GM21526 (cell line): Measurements from ENCODE around the gene PLEKHF1.
"Not testable (repeated sequence)": the region's sequence is repeated elsewhere in the genome, so short reads cannot be mapped to it uniquely, and the experiment has no call there.

Experiments
- ATAC-seq: cut with Tn5 transposase; IDR thresholded peaks from one replicate; pipeline ENCODE4 v1.9.1; 2021; ENCODE audit warnings: moderate library complexity; ENCODE audit not compliant: unreplicated experiment, low FRiP score

Gene PLEKHF1, protein sequence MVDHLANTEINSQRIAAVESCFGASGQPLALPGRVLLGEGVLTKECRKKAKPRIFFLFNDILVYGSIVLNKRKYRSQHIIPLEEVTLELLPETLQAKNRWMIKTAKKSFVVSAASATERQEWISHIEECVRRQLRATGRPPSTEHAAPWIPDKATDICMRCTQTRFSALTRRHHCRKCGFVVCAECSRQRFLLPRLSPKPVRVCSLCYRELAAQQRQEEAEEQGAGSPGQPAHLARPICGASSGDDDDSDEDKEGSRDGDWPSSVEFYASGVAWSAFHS

GRCh38 chr19:29665215-29665825 lies at the start of gene PLEKHF1:
Gene PLEKHF1, plus strand, starts transcription at chr19:29665461. Its CDS starts 8,379 bp downstream, at chr19:29673840.
- peak; percentile 80 for ATAC-seq

GRCh38 chr19:29615891-29616425 lies 49.3 kb upstream of the PLEKHF1 start:
- no peak for ATAC-seq

DNA sequence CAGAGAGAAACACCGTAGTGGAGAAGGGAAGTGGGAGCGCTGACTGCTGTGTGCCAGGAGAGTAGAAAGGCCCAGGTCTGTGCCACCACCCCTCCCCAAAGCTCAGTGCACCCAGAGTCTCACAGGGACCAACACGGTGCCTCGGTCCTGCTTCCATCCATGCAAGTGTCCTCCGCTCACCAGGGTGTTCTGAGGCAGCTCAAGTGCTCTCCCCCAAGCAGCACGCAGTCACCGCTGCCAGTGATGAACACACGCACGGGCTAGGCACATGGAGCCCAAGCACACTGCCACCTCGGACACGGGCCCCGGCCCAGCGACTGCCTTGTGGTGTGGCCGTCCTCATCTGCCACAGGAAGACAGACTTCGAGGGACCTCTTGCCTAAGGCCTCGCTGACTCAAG lies 48.7 kb upstream of the PLEKHF1 start:
- no peak for ATAC-seq

GRCh38 chr19:29617366-29618266 lies 47.6 kb upstream of the PLEKHF1 start:
- no peak for ATAC-seq

- ATAC-seq: no peak
These were observed 46.8 kb upstream of the PLEKHF1 start for GRCh38 chr19:29618434-29618833.

DNA sequence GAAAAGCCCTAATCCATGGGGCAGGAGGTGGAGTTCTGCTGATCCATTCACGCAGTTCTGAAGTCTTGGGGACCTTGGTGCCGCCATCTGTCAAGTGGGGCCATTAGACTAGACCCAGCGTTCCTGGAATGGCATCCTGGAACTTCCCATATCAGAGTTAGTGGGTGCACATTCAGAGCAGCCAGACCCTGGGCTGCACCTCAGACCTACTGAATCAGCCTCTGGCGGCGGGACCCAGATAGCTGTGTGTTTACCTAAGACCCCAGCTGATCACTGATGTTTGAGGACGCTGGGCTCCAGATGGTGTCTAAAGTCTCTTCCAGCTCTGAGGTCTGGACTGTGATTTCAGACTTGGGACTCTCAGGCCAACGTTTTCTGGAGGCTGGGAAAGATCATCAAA lies 46.4 kb upstream of the PLEKHF1 start:
- ATAC-seq: no peak

DNA sequence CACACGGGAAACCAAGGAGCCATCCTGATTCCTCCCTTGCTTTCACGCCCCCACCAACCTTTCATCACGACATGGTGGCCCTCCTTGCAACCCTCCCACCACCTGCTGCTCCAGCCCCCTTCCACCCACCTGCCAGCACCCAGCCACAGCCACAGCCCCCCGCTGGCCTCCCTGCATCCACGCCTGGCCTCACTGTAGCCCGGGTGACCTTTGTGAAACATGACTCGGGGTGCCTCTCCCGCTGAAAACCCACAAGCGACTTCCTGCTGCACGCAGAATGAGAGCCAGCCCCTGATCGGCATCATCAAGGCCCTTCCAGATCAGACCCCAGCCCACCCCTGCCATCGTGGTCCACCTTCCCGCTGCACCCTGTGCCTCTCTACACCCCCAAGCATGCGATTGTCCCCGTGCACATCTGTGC lies 44.3 kb upstream of the PLEKHF1 start:
- ATAC-seq: no peak

- ATAC-seq: no peak
These were observed 42.8 kb upstream of the PLEKHF1 start for GRCh38 chr19:29622166-29623070.

- no peak for ATAC-seq
These were observed 41.4 kb upstream of the PLEKHF1 start for GRCh38 chr19:29623726-29624488.

- no peak for ATAC-seq
These were observed 40.6 kb upstream of the PLEKHF1 start for GRCh38 chr19:29624489-29625185.

- no peak for ATAC-seq
These were observed 40.0 kb upstream of the PLEKHF1 start for GRCh38 chr19:29625186-29625651.

GRCh38 chr19:29626386-29626785 lies 38.9 kb upstream of the PLEKHF1 start:
- ATAC-seq: no peak

DNA sequence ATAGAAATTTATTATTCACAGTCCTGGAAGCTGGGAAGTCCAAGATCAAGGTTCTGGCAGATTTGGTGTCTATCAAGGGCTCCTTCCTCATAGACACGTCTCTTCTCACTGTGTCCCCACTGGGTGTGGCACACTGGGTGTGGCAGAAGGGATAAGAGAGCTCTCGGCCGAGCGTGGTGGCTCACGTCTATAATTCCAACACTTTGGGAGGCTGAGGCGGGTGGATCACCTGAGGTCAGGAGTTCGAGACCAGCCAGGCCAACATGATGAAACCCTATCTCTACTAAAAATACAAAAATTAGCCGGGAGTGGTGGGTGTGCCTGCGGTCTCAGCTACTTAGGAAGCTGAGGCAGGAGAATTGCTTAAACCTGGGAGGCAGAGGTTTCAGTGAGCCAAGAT lies 38.4 kb upstream of the PLEKHF1 start:
- not testable (repeated sequence) for ATAC-seq

GRCh38 chr19:29628661-29629385 lies 36.4 kb upstream of the PLEKHF1 start:
- no peak for ATAC-seq

DNA sequence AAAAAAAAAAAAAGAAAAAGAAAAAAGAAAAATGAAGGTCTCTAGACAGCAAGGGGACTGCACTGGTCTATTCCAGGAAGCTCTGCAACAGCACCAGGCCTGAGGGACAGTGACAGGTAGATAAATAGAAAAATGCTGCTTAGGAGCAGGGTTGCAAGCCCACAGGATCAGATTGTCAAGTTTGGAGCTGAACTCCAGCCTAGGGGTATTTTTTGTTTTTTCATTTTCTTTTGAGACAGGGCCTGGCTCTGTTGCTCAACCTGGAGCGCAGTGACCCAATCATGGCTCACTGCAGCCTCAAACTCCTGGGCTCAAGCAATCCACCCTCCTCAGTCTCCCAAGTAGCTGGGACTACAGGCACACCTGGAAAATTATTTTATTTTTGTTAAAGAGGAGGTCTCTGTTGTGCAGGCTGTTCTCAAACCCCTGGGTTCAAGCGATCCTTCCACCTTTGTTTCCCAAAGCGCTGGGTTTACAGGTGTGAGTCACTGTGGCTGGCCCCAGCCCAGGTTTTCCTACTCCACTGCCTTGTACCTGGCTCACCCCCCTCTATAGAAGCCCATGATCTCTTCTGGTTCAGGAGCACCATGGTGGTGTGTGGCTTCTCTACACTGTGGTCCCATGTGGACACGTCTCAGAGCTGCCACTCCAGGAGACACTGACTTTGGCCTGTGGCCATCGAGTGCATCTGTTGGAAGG lies 35.3 kb upstream of the PLEKHF1 start:
- no peak for ATAC-seq

DNA sequence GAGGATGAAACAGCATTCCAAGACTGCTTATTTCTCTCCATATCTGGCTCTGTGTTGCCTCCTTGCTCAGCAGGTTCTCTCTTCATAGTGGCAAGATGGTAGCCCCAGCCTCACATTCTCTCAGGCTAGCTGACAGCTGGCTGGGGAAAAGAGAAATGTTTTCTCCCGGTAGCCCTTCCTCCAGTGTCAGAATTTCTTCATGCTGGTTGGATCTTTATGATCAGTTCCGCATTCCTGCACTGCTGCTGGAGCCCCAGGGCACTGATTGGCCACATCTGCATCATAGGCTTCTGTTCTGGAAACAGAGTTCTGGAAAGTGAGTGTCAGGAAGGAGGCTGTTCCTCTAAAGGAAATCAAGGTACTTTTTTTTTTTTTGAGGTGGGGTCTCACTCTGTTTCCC lies 34.6 kb upstream of the PLEKHF1 start:
- ATAC-seq: no peak

GRCh38 chr19:29631450-29631849 lies 33.8 kb upstream of the PLEKHF1 start:
- ATAC-seq: no peak
